WTC11 (cell line): ENCODE data around the gene ANKRD33. TPM values are rescaled to one million over a fixed set of nuclear protein-coding genes. Genes with fewer than 3 reads are reported as not detected.

Experiments
- ATAC-seq: fragments of 200-7000 bp; cut with Tn5 transposase; 2 replicates; pipeline ENCODE4 v1.10.0; 2021; ENCODE audit warnings: mild to moderate bottlenecking, moderate library complexity
- CTCF ChIA-PET: fragments of 300-600 bp; sonication (Branson Sonifier 250); formaldehyde crosslinking; loops from one replicate; lab custom pipeline; 2021; ENCODE audit warnings: antibody characterized with exemption; lab: Charles Lee
- POLR2A ChIA-PET: fragments of 350-600 bp; sonication (Branson Sonifier 250); formaldehyde crosslinking; loops from one replicate; lab custom pipeline; 2021; ENCODE audit warnings: antibody characterized with exemption; lab: Charles Lee
- DNase-seq: peaks from one replicate; pipeline ENCODE4 v3.0.0; 2021; ENCODE audit warnings: low spot score
- H3K27ac Mint-ChIP-seq: 2 replicates; pipeline ENCODE4 v1.8.0; 2021; ENCODE audit warnings: mixed read lengths
- H3K27me3 Mint-ChIP-seq: 2 replicates; pipeline ENCODE4 v1.8.0; 2021; ENCODE audit warnings: low read depth, mild to moderate bottlenecking, moderate library complexity, mixed read lengths
- H3K36me3 Mint-ChIP-seq: 2 replicates; pipeline ENCODE4 v1.8.0; 2021; ENCODE audit warnings: mixed read lengths
- H3K4me1 Mint-ChIP-seq: 2 replicates; pipeline ENCODE4 v1.8.0; 2022; ENCODE audit warnings: mixed read lengths
- H3K4me3 Mint-ChIP-seq: 2 replicates; pipeline ENCODE4 v1.8.0; 2021; ENCODE audit warnings: mild to moderate bottlenecking, moderate library complexity, mixed read lengths
- H3K9me3 Mint-ChIP-seq: 2 replicates; pipeline ENCODE4 v1.8.0; 2021; ENCODE audit warnings: mixed read lengths
- ATF1 ChIP-seq: sonication (generic); formaldehyde crosslinking; IDR thresholded peaks from 2 replicates; pipeline ENCODE4 v1.8.1; 2023; ENCODE audit warnings: mild to moderate bottlenecking, moderate library complexity, missing genetic modification reagents
- E2F5 ChIP-seq: sonication (generic); formaldehyde crosslinking; IDR thresholded peaks from 2 replicates; pipeline ENCODE4 v1.8.1; 2022; ENCODE audit warnings: mild to moderate bottlenecking, moderate library complexity, missing genetic modification reagents
- ETV6 ChIP-seq: sonication (generic); formaldehyde crosslinking; IDR thresholded peaks from 2 replicates; pipeline ENCODE4 v1.8.1; 2022; ENCODE audit warnings: mild to moderate bottlenecking, missing genetic modification reagents
- FOXP1 ChIP-seq: sonication (generic); formaldehyde crosslinking; IDR thresholded peaks from 2 replicates; pipeline ENCODE4 v1.8.0; 2022; ENCODE audit warnings: missing genetic modification reagents, mild to moderate bottlenecking, moderate library complexity, borderline replicate concordance
- FOXP4 ChIP-seq: sonication (generic); formaldehyde crosslinking; IDR thresholded peaks from 2 replicates; pipeline ENCODE4 v1.8.0; 2022; ENCODE audit warnings: mild to moderate bottlenecking, missing genetic modification reagents
- HMGA2 ChIP-seq: fragments of 250-450 bp; sonication (Bioruptor Pico); IDR thresholded peaks from 2 replicates; pipeline ENCODE4 v1.4.0; 2021; ENCODE audit warnings: mild to moderate bottlenecking, moderate library complexity
- HMGXB4 ChIP-seq: sonication (generic); formaldehyde crosslinking; IDR thresholded peaks from 2 replicates; pipeline ENCODE4 v1.8.1; 2023; ENCODE audit warnings: mild to moderate bottlenecking, moderate library complexity, missing genetic modification reagents
- OVOL2 ChIP-seq: fragments of 250-450 bp; sonication (Bioruptor Pico); IDR thresholded peaks from 2 replicates; pipeline ENCODE4 v1.9.0; 2021; ENCODE audit warnings: mild to moderate bottlenecking, borderline replicate concordance
- SP1 ChIP-seq: sonication (generic); formaldehyde crosslinking; conservative IDR thresholded peaks from 2 replicates; pipeline ENCODE4 v1.8.1; 2022; ENCODE audit warnings: missing genetic modification reagents
- STAT6 ChIP-seq: sonication (generic); formaldehyde crosslinking; conservative IDR thresholded peaks from 2 replicates; pipeline ENCODE4 v1.8.1; 2023; ENCODE audit warnings: mild to moderate bottlenecking, low read depth, missing genetic modification reagents, moderate library complexity
- TP53 ChIP-seq: sonication (generic); formaldehyde crosslinking; IDR thresholded peaks from 2 replicates; pipeline ENCODE4 v1.8.1; 2023; ENCODE audit warnings: mild to moderate bottlenecking, missing genetic modification reagents
- ZBTB21 ChIP-seq: sonication (generic); formaldehyde crosslinking; IDR thresholded peaks from 2 replicates; pipeline ENCODE4 v1.8.1; 2023; ENCODE audit warnings: mild to moderate bottlenecking, missing genetic modification reagents, borderline replicate concordance
- ZNF138 ChIP-seq: sonication (generic); formaldehyde crosslinking; conservative IDR thresholded peaks from 2 replicates; pipeline ENCODE4 v1.8.1; 2022; ENCODE audit warnings: mild to moderate bottlenecking, moderate library complexity, missing genetic modification reagents
- ZNF263 ChIP-seq: sonication (generic); formaldehyde crosslinking; IDR thresholded peaks from 2 replicates; pipeline ENCODE4 v1.8.1; 2022; ENCODE audit warnings: low read depth, mild to moderate bottlenecking, moderate library complexity, missing genetic modification reagents
- ZNF396 ChIP-seq: fragments of 250-450 bp; sonication (Bioruptor Pico); IDR thresholded peaks from 2 replicates; pipeline ENCODE4 v1.8.0; 2021; ENCODE audit warnings: mild to moderate bottlenecking, moderate library complexity, borderline replicate concordance
- ZNF423 ChIP-seq: fragments of 250-450 bp; sonication (Bioruptor Pico); IDR thresholded peaks from 2 replicates; pipeline ENCODE4 v2.1.2; 2022; ENCODE audit warnings: mild to moderate bottlenecking, moderate library complexity
- total RNA-seq: library from RNA; stranded (reverse); gene quantifications from 3 replicates; pipeline ENCODE4 v1.2.3, GENCODE V29; 2021

ANKRD33 gene
- total RNA-seq, 1 experiment from 2014 or later, result 1.7 TPM

- peaks cover 39% of the 10 kb centered on the region for H3K4me1 Mint-ChIP-seq
- peak; percentile 41 for ATAC-seq
Observed at GRCh38 chr12:51846911-51847642, 40.8 kb upstream of the ANKRD33 start.

GRCh38 chr12:51847643-51848325, 40.1 kb upstream of the ANKRD33 start:
- 0 out of 2 replicates have a peak, but pooled peaks have one; percentile 13 for TF ChIP-seq SP1 (CRISPR knock-in tag)
- TF ChIP-seq ZNF423 (CRISPR knock-in tag), result no peak
- Mint-ChIP-seq H3K36me3 (no peaks in the 10 kb centered on the region), H3K4me3 (peak overlapping the region; percentile 75), H3K27ac (no peak overlapping the region), H3K9me3 (no peaks in the 10 kb centered on the region), H3K4me1 (peaks cover 44% of the 10 kb centered on the region), H3K27me3 (peaks cover 56% of the 10 kb centered on the region)
- ChIA-PET CTCF (interaction anchor here (1.0 to 2.5 kb wide), 7 partner anchors 12 to 173 kb away, joined by 3 to 25 read pairs (median 11); no protein-coding TSS in a partner anchor), POLR2A (no interaction called here)
- ATAC-seq (peak; percentile 10), DNase-seq (peak; percentile 51)

More at GRCh38 chr12:51846911-51847642, 40.8 kb upstream of the ANKRD33 start:
- Mint-ChIP-seq H3K4me3 (peak overlapping the region; percentile 75), H3K9me3 (no peaks in the 10 kb centered on the region), H3K27ac (no peak overlapping the region), H3K27me3 (peaks cover 52% of the 10 kb centered on the region), H3K36me3 (no peaks in the 10 kb centered on the region)
- CTCF ChIA-PET, result interaction anchor here (0.9 to 1.9 kb wide), 5 partner anchors 10 to 26 kb away, joined by 3 to 13 read pairs (median 5); no protein-coding TSS in a partner anchor
- peak; percentile 64 for DNase-seq
- TF ChIP-seq FOXP4 (CRISPR knock-in tag), result no peak
- peak; percentile 42; the same call in 1 of the 2 replicates for TF ChIP-seq TP53 (CRISPR knock-in tag)
- POLR2A ChIA-PET, result no interaction called here

GRCh38 chr12:51848326-51848727, 39.6 kb upstream of the ANKRD33 start, which contains the start of gene FIGNL2:
FIGNL2 (minus strand) TSS chr12:51848718; CDS start chr12:51822413, 26,305 bp downstream.
- CTCF ChIA-PET, result interaction anchor here (0.6 to 2.5 kb wide), 13 partner anchors 9 to 321 kb away, joined by 3 to 25 read pairs (median 5); no protein-coding TSS in a partner anchor
- POLR2A ChIA-PET, result interaction anchor here (1.5 kb wide), 1 partner anchor 22 kb away, joined by 3 read pairs; no protein-coding TSS in a partner anchor
- H3K27ac Mint-ChIP-seq, result no peak within 1 kb of the TSS
- ATAC-seq, result peak; percentile 6
- peak; percentile 43 for DNase-seq
- peaks cover 62% of the 10 kb centered on the region for H3K27me3 Mint-ChIP-seq
- no peaks in the 10 kb centered on the region for H3K9me3 Mint-ChIP-seq
- H3K36me3 Mint-ChIP-seq, result no peaks in the 10 kb centered on the region
- TF ChIP-seq OVOL2, result no peak
- 0 out of 2 replicates have a peak, but pooled peaks have one; percentile 27 for TF ChIP-seq HMGXB4 (CRISPR knock-in tag)
- no peak for TF ChIP-seq ATF1 (CRISPR knock-in tag)
- TF ChIP-seq ZNF396 (CRISPR knock-in tag), result no peak
- no peak for TF ChIP-seq HMGA2 (CRISPR knock-in tag)
- no peak for TF ChIP-seq ZBTB21 (CRISPR knock-in tag)
- H3K4me1 Mint-ChIP-seq, result peaks cover 49% of the 10 kb centered on the region
- H3K4me3 Mint-ChIP-seq, result peak within 1 kb of the TSS; percentile 75

GRCh38 chr12:51848841-51849735, 38.8 kb upstream of the ANKRD33 start:
- Mint-ChIP-seq H3K4me1 (peaks cover 49% of the 10 kb centered on the region), H3K27ac (no peak overlapping the region), H3K36me3 (no peaks in the 10 kb centered on the region), H3K4me3 (peak overlapping the region; percentile 60), H3K27me3 (peaks cover 68% of the 10 kb centered on the region), H3K9me3 (no peaks in the 10 kb centered on the region)
- ATAC-seq (peak; percentile 36), DNase-seq (peak; percentile 62)
- ChIA-PET POLR2A (interaction anchor here (1.4 to 1.5 kb wide), 2 partner anchors 14 to 21 kb away, joined by 3 to 4 read pairs; no protein-coding TSS in a partner anchor), CTCF (interaction anchor here (0.6 to 2.5 kb wide), 17 partner anchors 10 to 322 kb away, joined by 3 to 25 read pairs (median 5); no protein-coding TSS in a partner anchor)
- TF ChIP-seq E2F5 (CRISPR knock-in tag) (peak; percentile 69), STAT6 (CRISPR knock-in tag) (no peak), ZNF138 (CRISPR knock-in tag) (no peak), SP1 (CRISPR knock-in tag) (0 out of 2 replicates have a peak, but pooled peaks have one; percentile 29), ZNF263 (CRISPR knock-in tag) (0 out of 2 replicates have a peak, but pooled peaks have one; percentile 16), FOXP1 (CRISPR knock-in tag) (peak; percentile 43; the same call in 1 of the 2 replicates), ETV6 (peak; percentile 33; the same call in 1 of the 2 replicates)
